ENCODE results near the gene RUFY1.
A peak's percentile ranks its signal among the peaks of the same experiment; 100 is the strongest.
"Not testable (repeated sequence)": the region's sequence is repeated elsewhere in the genome, so short reads cannot be mapped to it uniquely, and the experiment has no call there.

RUFY1 gene

GRCh38 chr5:179550511-179551342, at the start of gene RUFY1:
TSS of gene RUFY1 (plus strand) at chr5:179550554. CDS start at chr5:179550570, 16 bp downstream.
- in situ Hi-C loops (cut with MboI; ENCODE audit: low pct_unique_long_range_greater_than_20kb, low sequenced_read_pairs, unreplicated experiment) = no loop called here
- peak; percentile 90 for DNase-seq (ENCODE audit: low spot score)
- TF ChIP-seq CTCF (IDR thresholded peaks at IDR 0.05; ENCODE audit: extremely low read depth, insufficient read depth, missing control alignments) = no peak

GRCh38 chr5:179501997-179502396, 48.4 kb upstream of the RUFY1 start:
- DNase-seq (ENCODE audit: low spot score); in situ Hi-C loops (cut with MboI; ENCODE audit: low pct_unique_long_range_greater_than_20kb, low sequenced_read_pairs, unreplicated experiment): not testable (repeated sequence)

- DNase-seq (ENCODE audit: low spot score); in situ Hi-C loops (cut with MboI; ENCODE audit: low pct_unique_long_range_greater_than_20kb, low sequenced_read_pairs, unreplicated experiment): not testable (repeated sequence)
Measured at GRCh38 chr5:179502420-179502819, 47.9 kb upstream of the RUFY1 start.

- in situ Hi-C loops (cut with MboI; ENCODE audit: low pct_unique_long_range_greater_than_20kb, low sequenced_read_pairs, unreplicated experiment) = no loop called here
- no peak for DNase-seq (ENCODE audit: low spot score)
- no peak for TF ChIP-seq CTCF (IDR thresholded peaks at IDR 0.05; ENCODE audit: extremely low read depth, insufficient read depth, missing control alignments)
Measured at GRCh38 chr5:179504191-179504590, 46.2 kb upstream of the RUFY1 start.

- no peak for TF ChIP-seq CTCF (IDR thresholded peaks at IDR 0.05; ENCODE audit: extremely low read depth, insufficient read depth, missing control alignments)
- in situ Hi-C loops (cut with MboI; ENCODE audit: low pct_unique_long_range_greater_than_20kb, low sequenced_read_pairs, unreplicated experiment) = no loop called here
- no peak for DNase-seq (ENCODE audit: low spot score)
Measured at GRCh38 chr5:179504600-179505396, 45.6 kb upstream of the RUFY1 start.

GRCh38 chr5:179505636-179506261, 44.6 kb upstream of the RUFY1 start:
- in situ Hi-C loops (cut with MboI; ENCODE audit: low pct_unique_long_range_greater_than_20kb, low sequenced_read_pairs, unreplicated experiment) = no loop called here
- DNase-seq (ENCODE audit: low spot score) = no peak
- no peak for TF ChIP-seq CTCF (IDR thresholded peaks at IDR 0.05; ENCODE audit: extremely low read depth, insufficient read depth, missing control alignments)

- DNase-seq (ENCODE audit: low spot score) = no peak
- no peak for TF ChIP-seq CTCF (IDR thresholded peaks at IDR 0.05; ENCODE audit: extremely low read depth, insufficient read depth, missing control alignments)
- in situ Hi-C loops (cut with MboI; ENCODE audit: low pct_unique_long_range_greater_than_20kb, low sequenced_read_pairs, unreplicated experiment) = no loop called here
Measured at GRCh38 chr5:179509239-179509638, 41.1 kb upstream of the RUFY1 start.

Measured in GM13977 (cell line).